ENCODE measurements around the gene SLMAP. TPM values are rescaled to one million over a fixed set of nuclear protein-coding genes. Genes with fewer than 3 reads are reported as not detected.

Gene SLMAP
- total RNA-seq, 4 donors from 2014 or later: 46.9 to 162 (median 67.9) TPM

- no peak for DNase-seq
- Histone ChIP-seq H3K4me1 (peaks cover 0 to 32% (median 4%) of the 10 kb centered on the region in 3 donors), H3K27me3 (no peaks in the 10 kb centered on the region), H3K36me3 (no peaks in the 10 kb centered on the region), H3K27ac (no peak overlapping the region), H3K9me3 (no peaks in the 10 kb centered on the region), H3K4me3 (no peak overlapping the region)
- WGBS, 2 donors: 83 to 85% methylated on average over 6 to 9 of the region's 9 CpGs
- intact Hi-C loops (cut with DNase I): no loop called here
- TF ChIP-seq, protein P1, sequence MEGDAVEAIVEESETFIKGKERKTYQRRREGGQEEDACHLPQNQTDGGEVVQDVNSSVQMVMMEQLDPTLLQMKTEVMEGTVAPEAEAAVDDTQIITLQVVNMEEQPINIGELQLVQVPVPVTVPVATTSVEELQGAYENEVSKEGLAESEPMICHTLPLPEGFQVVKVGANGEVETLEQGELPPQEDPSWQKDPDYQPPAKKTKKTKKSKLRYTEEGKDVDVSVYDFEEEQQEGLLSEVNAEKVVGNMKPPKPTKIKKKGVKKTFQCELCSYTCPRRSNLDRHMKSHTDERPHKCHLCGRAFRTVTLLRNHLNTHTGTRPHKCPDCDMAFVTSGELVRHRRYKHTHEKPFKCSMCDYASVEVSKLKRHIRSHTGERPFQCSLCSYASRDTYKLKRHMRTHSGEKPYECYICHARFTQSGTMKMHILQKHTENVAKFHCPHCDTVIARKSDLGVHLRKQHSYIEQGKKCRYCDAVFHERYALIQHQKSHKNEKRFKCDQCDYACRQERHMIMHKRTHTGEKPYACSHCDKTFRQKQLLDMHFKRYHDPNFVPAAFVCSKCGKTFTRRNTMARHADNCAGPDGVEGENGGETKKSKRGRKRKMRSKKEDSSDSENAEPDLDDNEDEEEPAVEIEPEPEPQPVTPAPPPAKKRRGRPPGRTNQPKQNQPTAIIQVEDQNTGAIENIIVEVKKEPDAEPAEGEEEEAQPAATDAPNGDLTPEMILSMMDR (IDR thresholded peaks at IDR 0.05): no peak
- no peak for TF ChIP-seq POLR2A (IDR thresholded peaks at IDR 0.05)
These were observed 6.6 kb upstream of the SLMAP start for GRCh38 chr3:57749542-57749941.

DNA sequence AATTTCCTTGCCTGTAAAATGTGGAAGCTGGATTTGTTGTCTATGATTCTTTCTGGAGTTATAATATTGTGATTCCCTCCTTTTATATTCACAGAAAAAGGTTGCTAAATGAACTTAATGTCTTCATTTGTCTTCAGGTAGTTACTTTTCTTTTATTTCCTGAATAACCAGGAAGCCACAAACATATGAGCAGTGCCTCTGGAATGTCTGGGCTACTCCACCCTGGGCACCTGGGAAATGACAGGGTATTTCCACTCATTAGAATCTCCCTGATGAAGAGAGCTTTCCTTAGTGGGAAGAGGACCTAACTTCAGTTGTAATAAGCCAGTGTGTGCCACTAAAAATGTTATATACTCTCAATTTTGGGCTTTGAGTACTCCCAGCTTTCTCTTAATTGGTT, 3.8 kb upstream of the SLMAP start:
- no peak for DNase-seq
- intact Hi-C loops (cut with DNase I): no loop called here
- peaks cover 0 to 47% (median 7%) of the 10 kb centered on the region in 3 donors for H3K4me1 ChIP-seq
- TF ChIP-seq POLR2A (IDR thresholded peaks at IDR 0.05): no peak
- TF ChIP-seq, protein P1 (IDR thresholded peaks at IDR 0.05): no peak
- peak overlapping the region; percentile 60 to 83 (median 74) for H3K27ac ChIP-seq
- no peaks in the 10 kb centered on the region for H3K9me3 ChIP-seq
- H3K4me3 ChIP-seq: no peak overlapping the region
- H3K27me3 ChIP-seq: no peaks in the 10 kb centered on the region
- no peaks in the 10 kb centered on the region for H3K36me3 ChIP-seq

DNA sequence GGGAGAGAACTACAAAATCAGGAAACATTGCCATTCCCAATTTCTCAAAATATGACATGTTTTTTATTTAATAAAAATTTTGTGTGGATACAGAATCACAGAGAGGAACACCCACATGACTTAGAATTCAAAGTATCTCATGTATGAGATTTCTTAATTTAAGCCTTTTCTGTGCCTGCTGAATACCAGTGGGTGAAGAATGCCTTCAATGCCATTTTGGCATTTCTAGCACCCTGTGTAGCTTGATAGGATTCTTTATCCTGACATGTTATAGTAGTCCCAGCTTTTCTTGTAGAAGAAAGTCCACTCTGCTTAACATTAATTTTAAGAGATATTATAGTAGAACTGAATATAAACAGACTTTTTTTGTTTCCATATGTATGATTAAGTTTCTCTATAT, 3.1 kb upstream of the SLMAP start:
- Histone ChIP-seq H3K4me1 (peaks cover 0 to 55% (median 12%) of the 10 kb centered on the region in 3 donors), H3K27ac (peak overlapping the region in 3 of 4 donors; percentile 51 to 83 (median 79)), H3K36me3 (no peaks in the 10 kb centered on the region), H3K27me3 (no peaks in the 10 kb centered on the region), H3K9me3 (no peaks in the 10 kb centered on the region), H3K4me3 (no peak overlapping the region)
- intact Hi-C loops (cut with DNase I): no loop called here
- TF ChIP-seq POLR2A (IDR thresholded peaks at IDR 0.05): no peak
- TF ChIP-seq, protein P1 (IDR thresholded peaks at IDR 0.05): no peak
- no peak for DNase-seq

DNA sequence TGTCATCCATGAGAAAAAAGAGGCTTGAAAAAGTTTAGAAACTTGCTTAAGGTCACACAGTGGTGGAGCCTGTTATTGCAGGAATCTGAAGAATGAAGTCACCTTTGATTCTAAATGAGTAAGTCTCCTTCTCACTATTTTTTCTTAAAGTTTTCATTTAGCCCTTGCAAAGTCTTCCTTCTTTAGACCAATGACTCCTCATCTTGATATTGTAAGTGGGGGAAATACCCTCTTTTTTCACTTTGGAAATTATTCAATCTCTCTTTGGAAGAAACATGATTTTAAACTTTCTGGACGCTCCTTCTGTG, 787 bp upstream of the SLMAP start:
- peak overlapping the region; percentile 95 to 98 (median 97) for H3K27ac ChIP-seq
- 0 to 8% methylated on average over 1 of the region's 1 CpG for WGBS, 2 donors
- H3K4me1 ChIP-seq: peaks cover 0 to 78% (median 24%) of the 10 kb centered on the region in 3 donors
- H3K36me3 ChIP-seq: peaks cover 0 to 9% (median 0%) of the 10 kb centered on the region in 3 donors
- no peaks in the 10 kb centered on the region for H3K9me3 ChIP-seq
- no peak for TF ChIP-seq POLR2A (IDR thresholded peaks at IDR 0.05)
- TF ChIP-seq, protein P1 (IDR thresholded peaks at IDR 0.05): peak in 4 of 6 experiments; percentile 21 to 56 (median 44)
- no peaks in the 10 kb centered on the region for H3K27me3 ChIP-seq
- no peak for DNase-seq
- intact Hi-C loops (cut with DNase I): loop anchor here (5.0 kb wide), 1 partner anchor 158 kb away; the partner anchor contains the start of gene ARF4
- H3K4me3 ChIP-seq: peak overlapping the region; percentile 90 to 98 (median 98)

DNA sequence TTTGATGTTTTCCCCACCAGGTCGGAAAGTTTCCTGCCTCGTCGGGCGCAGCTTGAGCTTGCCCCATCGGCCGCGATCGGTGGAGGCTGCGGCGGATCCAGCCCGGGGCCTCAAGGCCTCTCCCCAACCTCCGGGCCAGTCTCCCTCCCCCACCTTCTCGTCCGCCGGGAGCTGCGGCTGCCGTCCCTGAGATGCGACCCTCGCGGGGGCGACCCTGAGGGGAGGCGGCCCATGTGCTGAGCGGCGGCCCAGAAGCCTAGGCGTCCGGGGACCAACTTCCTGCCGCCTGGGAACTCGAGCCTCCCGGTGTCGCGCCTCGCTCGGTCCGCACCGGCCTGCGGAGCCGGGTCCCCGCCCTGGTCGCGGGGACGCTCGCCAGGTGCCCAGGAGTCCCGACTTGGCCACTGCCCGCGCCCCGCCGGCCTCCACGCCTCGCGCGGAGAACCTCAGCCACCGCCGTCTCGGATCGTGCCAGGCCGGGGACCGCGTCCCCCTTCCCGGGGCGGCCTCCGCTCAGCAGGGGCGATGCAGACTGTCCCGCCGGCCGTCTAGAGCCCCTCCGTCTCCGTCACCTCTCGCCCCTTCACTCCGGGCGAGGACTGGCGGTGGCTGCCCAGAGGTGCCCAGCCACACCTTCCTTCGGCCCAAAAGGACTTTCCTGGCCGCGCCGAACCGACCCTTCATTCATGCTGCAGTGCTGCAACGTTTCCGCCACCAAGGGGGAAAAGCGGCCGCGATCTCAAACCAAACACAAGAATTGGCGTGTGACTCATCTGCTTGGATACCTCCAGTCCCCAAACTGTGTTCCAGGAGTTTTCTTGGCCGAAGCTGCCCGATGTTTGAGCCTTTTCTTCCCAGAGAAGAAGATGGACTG, 656 bp downstream of the SLMAP start:
- Histone ChIP-seq H3K4me3 (peak overlapping the region; percentile 90 to 98 (median 98)), H3K9me3 (no peaks in the 10 kb centered on the region), H3K4me1 (peaks cover 0 to 84% (median 27%) of the 10 kb centered on the region in 3 donors), H3K27ac (peak overlapping the region; percentile 95 to 98 (median 97)), H3K27me3 (no peaks in the 10 kb centered on the region), H3K36me3 (peaks cover 0 to 22% (median 0%) of the 10 kb centered on the region in 3 donors)
- intact Hi-C loops (cut with DNase I): loop anchor here (2.0 to 5.0 kb wide), 2 partner anchors 64 to 159 kb away; partner anchors contain the start of genes ARF4 and DENND6A
- WGBS, 2 donors: 0% methylated on average over 16 to 22 of the region's 84 CpGs
- TF ChIP-seq, protein P1 (IDR thresholded peaks at IDR 0.05): no peak
- TF ChIP-seq POLR2A (IDR thresholded peaks at IDR 0.05): no peak
- no peak for DNase-seq
